SH-SY5Y (cell line): Measurements from ENCODE around the gene CST4.

ENCODE experiments used
- GATA2 ChIP-seq: IDR thresholded peaks from 2 replicates; pipeline ENCODE4 v1.6.1; 2011; ENCODE audit warnings: mild to moderate bottlenecking, low read depth, low read length
- GATA3 ChIP-seq: IDR thresholded peaks from 2 replicates; pipeline ENCODE4 v1.6.1; 2011; ENCODE audit warnings: low read depth, mild to moderate bottlenecking, low read length, moderate library complexity

The CST4 gene

GRCh38 chr20:23636182-23636907, 52.5 kb downstream of the CST4 start:
- no peak for TF ChIP-seq GATA2
- TF ChIP-seq GATA3 = no peak
